Mesenteric fat pad (tissue), 1 donor: ENCODE data around the gene CHD9. TPM values are rescaled to one million over a fixed set of nuclear protein-coding genes. Genes with fewer than 3 reads are reported as not detected.
A peak's percentile ranks its signal among the peaks of the same experiment; 100 is the strongest.

Source experiments
- DNase-seq: peaks from one replicate; pipeline ENCODE4 v3.0.0-alpha.2; 2020; ENCODE audit warnings: low spot score
- total RNA-seq: library from RNA; stranded (reverse); fragmentation: NEBNext Ultra II Directional; extraction: Animal tissue kit (Norgen Biotek cat#: 25700); gene quantifications from one replicate; pipeline ENCODE4 v1.2.1, GENCODE V29; 2021
- donor health status: DM: yes; HTN: yes; CAD: no.

Gene CHD9
- total RNA-seq, 1 donor from 2014 or later = 100 TPM

GRCh38 chr16:53093162-53093744 lies 38.5 kb downstream of the CHD9 start:
- no peak for DNase-seq

DNA sequence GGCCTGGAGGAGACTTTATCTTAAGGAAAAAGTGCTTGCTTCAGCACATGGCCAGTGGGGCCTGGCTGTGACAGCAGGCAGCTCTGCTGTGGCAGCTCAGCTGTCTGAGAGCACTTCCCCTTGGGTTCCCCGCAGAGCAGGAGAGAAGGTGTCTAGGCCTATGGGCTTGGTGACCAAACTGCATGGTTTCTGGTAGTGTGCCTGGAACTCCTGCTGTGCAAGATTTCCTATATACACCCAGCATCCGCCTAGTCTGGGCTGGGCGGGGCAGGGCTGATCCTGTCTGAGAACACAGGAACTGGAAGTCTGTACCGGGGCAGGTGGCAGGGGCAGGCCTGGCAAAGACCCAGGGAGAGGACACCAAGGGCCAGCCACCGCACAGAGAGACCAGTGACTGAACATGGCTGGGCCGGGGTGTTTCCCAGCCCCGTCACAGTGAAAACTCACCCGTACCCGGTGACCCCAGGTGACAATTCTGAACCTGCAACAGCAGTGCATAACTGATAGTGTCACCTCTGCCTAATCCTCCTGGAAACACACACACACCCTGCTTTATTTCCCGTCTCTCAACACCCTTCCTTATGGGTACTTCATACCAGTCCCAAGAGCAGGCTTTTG lies 39.3 kb downstream of the CHD9 start:
- no peak for DNase-seq

- DNase-seq = no peak
Measured at GRCh38 chr16:53097190-53097589, 42.4 kb downstream of the CHD9 start.

DNA sequence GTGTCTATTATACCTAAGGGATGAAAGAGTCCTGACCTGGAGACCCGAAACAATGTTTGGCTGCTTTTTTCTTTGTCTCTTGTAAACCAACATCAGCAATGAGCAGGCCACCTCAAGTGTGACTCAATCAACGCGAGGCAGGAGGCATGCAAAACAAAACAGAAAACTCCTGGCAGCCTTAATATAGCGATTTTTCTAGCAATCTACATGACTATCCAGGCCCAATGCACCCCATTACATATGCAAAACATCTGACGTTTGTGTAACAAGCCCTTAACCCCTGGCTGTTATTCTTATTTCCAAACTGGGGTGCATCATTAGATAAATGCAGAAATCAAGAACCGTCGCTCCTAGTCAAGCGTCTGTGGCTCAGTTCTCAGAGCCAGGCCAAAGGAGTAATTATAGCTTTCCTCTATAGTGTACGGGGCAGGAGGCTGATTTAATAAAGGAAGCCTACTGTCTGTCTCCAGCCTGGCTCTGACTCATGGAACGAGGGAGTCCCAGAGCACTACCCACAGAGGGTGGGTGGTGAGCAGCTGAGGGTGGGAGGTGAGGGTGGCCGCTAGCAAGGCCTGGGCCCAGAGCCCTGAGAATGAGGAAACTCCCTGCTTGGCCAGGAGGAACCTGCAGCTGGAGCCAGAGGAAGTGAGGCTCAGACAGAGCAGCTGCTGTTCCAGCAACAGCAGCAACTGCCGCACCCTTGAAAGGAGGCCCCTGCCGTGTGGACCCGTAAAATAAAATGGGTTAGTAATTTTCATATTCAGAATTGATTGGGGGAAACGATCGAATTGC lies 43.9 kb downstream of the CHD9 start:
- DNase-seq = peak; percentile 92

DNA sequence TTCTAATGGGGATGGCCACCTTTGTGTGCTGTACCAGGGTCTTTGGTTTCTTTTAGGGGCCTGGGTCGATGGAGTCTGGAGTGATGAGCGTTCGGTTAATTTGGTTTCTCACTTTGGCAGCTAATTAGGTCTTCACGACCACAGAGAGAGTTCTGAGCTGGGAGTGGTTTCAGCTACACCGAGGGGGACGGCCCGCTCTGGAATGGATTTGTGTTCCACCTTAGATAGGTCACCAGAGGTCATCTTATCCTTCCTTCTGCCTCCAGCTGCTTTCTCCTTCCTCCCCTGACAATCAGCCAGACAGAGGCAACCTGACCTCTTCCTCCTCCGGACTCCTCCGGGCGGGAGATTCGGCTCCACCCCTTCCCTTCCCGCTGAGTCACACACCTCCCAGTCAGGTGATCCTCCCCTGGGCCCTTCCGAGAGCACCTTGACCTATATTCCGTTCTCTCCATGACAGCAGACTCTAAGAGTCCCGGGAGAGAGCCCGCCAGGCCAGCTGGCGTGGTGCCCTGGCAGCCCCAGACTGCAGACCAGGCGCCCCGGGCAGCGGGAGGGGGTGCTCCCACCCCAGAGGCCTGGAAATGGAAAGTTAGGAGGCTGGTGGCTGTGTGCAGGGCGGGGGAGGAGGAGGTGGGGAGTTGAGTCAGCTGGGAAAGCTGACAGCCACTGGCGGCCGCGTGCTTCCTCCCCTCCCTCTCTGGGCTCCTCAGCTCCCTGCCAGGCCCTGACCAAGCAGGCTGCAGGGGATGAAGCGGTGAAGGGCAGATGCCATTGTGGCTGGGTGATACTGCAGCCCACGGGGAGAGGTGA lies 44.7 kb downstream of the CHD9 start:
- DNase-seq = peak; percentile 94

DNA sequence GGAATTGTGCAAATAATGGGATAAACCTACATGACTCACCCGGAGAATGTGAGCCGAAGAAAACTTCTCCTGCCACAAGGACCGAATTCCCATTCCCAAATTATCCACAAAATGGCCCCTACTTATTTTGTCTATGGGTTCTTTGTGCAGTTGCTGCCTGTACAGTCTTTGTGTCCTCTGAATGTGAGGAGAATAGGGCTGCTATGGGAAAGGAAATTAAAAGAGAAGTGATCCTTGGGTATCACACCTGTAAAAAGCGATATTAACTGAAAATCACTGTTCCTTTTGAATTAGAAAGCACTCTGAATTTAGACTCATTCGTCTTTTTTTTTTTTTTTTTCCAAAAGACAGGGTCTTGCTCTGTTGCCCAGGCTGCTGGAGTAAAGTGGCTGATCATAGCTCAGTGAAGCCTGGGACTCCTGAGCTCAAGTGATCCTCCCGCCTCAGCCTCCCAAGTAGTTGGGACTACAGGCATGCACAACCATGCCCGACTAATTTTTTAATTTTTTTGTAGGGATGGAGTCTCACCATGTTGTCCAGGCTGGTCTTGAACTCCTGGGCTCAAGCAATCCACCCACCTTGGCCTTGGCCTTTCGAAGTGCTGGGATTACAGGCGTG lies 45.4 kb downstream of the CHD9 start:
- no peak for DNase-seq

- DNase-seq = no peak
Measured at GRCh38 chr16:53100889-53101288, 46.1 kb downstream of the CHD9 start.

DNA sequence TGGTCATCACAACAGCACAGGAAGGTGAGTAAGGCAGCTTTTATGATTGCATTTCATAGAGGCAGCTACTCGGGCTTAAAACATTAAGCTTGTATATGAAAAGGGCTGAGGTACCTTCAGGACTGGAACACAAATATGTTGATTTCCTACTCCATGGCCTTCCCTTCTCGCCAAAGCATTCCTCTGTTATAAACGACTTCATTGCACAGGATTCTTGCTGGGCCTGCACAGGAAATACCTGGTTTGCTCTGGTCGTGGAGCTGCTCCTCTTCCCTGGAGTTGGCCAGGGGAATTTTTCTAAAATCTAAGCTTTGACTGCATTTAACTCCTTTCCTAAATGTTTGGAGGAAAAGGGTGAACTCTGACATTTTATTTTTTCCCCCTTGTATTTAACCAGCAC lies 49.0 kb downstream of the CHD9 start:
- DNase-seq = no peak

DNA sequence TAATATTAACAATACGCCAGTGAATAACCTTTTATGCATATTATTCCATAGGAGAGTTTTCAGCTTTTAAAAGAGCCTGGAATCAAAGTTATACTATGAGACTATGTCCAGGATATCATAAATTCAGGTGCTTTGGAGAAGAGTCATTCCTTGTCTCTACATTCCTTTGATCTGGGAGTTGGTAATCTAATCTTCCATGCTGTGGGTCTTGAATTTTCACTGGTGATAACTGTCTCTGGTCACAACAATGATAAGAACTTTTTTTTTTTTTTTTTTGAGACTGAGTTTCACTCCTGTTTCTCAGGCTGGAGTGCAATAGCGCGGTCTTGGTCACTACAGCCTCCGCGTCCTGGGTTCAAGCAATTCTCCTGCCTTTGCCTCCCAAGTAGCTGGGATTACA lies 50.8 kb downstream of the CHD9 start:
- DNase-seq = no peak

GRCh38 chr16:53111078-53111791 lies 56.4 kb downstream of the CHD9 start:
- no peak for DNase-seq

DNA sequence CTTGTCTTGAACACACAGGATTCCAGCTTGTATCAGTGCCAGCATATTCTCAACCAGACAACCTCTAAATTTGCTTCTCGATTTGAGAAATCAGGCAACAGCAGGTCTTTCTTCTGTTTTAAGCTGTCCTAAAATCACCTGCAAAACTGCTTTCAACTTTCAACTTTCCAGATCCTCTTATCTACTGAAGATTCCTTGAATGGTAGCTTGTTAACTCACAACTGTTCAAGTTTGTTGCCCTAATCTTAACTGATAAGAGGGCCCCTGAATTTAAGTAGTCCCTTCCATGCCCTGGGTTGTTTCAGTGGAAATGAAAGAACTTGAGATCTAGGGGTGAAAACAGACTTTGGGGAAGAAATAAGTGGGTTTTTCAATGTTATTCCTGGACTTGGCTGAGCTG lies 57.2 kb downstream of the CHD9 start:
- no peak for DNase-seq

DNA sequence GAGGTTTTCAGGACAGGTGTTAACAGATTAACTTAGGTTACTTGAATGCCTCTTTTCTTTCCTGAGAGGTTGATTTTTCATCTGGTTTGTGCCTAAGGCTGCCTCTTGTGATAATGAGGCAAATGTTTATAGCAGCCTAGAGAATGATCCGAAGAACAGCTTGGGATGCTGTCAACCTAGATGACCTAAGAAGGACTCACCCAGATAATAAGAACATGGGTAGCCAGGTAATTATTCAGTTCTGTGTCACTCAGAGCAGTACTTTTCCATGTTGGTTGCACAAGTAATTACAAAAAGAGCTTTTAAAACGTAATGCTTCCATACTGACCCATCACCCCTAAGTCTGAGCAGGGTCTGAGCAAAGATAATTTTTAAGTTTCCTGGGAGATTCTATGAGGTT lies 60.3 kb downstream of the CHD9 start:
- no peak for DNase-seq

- no peak for DNase-seq
Measured at GRCh38 chr16:53115773-53116172, 61.0 kb downstream of the CHD9 start.

GRCh38 chr16:53121043-53121620 lies 66.3 kb downstream of the CHD9 start:
- no peak for DNase-seq

DNA sequence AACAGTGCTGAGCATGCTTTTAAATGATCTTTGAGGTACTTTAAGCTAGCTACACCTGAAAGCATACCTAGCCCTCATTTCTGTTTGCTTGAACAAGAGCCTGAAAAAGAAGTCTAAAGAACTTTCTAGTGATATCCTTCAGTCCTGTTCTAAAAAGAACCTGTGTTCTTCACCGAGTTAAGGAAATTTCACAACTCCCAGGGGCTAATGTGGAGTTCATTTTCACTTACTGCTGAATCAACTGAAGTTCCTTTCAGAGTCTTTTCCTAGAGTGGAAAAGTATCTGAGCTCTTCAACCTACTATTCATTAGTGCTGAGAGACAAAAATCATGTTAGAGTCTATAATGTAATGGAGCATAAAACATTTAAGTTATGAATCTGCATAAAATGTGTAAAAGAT lies 66.9 kb downstream of the CHD9 start:
- DNase-seq = no peak

DNA sequence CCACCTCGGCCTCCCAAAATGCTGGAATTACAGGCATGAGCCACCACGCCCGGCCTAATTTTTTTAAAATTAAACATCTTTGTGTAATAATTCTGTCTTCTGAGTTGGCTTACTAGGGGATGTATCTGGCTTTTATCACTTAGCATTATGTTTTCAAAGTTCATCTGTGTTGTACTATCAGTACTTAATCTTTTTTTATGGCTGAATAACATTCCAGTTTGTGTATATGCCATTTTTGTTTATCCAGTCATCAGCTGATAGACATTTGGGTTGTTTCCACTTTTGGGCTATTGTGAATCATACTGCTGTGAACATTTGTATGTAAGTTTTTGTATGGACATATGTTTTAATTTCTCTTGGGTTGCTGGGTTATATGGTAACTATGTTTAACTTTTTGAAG lies 69.0 kb downstream of the CHD9 start:
- DNase-seq = no peak

DNA sequence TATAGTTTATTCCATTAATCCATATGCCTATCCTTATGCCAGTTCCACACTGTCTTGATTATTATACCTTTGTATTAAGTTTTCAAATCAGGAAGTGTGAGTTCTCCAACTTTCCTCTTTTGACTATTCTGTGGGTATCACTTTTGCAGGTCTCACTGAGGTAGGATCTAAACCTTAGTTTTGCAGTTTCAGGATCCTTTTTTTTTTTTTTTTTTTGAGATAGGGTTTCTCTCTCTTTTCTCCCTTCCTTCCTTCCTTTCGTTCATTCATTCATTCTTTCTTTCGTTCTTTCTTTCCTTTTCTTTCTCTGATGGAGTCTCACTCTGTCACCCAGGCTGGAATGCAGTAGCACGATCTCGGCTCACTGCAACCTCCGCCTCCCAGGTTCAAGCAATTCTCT lies 71.6 kb downstream of the CHD9 start:
- no peak for DNase-seq

DNA sequence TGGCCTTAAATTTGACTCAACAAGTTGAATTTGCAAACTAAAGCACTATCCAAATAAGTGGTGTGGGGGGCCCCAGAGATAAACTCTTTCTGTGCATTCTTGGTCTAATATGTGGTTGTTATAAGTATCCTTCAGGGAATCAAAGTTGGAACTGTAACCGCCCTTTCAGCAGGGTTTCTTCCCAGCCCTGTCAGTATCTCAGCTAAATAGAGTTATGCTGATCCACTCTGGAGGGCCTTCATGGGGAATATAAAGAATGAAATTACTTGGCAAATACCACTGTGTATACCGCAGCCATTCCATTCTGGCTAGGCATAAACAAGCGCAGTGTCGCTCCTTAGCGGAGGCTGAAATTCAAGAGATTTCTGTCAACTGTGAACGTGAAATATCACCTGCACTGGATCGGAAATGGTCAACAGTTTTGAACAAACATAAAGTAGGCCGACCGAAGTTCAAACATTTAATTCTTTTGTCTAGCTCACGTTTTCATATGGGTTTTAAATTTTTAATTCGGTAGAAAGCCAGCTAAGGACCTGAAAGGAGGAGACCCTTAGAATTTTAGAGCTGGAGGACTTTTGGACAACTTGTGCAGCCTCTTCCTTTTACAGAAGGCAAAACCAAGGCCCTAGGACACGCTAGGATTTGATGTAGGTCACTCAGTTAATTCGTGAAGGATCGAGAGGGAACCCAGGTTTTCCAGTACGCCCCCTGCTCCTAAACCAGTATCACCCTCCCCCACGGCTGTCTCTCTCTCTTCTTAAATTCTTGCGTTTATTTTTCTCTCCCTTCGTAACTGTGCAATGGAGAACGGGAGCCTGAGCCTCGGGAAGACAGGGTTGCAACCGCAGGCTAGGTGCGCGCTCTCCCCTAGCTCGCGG lies 74.7 kb downstream of the CHD9 start:
- no peak for DNase-seq
